CD14-positive monocyte (primary cell): Measurements from ENCODE around the gene OR52B6. TPM values are rescaled to one million over a fixed set of nuclear protein-coding genes. Genes with fewer than 3 reads are reported as not detected.

Experiments
- DNase-seq, 3 donors: peaks; one replicate each; pipeline ENCODE4 v3.0.0-alpha.2; 2011 to 2022
- H2AFZ ChIP-seq: 2 replicates; pipeline ENCODE4 v1.6.0; 2012; ENCODE audit warnings: mild to moderate bottlenecking, low read depth, low read length, inconsistent platforms; ENCODE audit not compliant: insufficient read depth, poor library complexity, severe bottlenecking
- H3K27ac ChIP-seq, 2 donors: 1 replicate in 1 of 2; 2 replicates in 1 of 2; pipeline ENCODE4 v1.5.1; 2012 to 2013; ENCODE audit warnings: low read length in 2 of 2, control low read depth in 1 of 2, inconsistent platforms in 1 of 2, low read depth in 1 of 2, mild to moderate bottlenecking in 1 of 2
- H3K27me3 ChIP-seq, 2 donors: one replicate each; pipeline versions ENCODE4 v1.6.0 to v1.6.1; 2011 to 2013; ENCODE audit warnings: low read length in 2 of 2; ENCODE audit not compliant: control insufficient read depth in 2 of 2, insufficient read depth in 2 of 2
- H3K36me3 ChIP-seq, 2 donors: replicated peaks in 1 of 2; 1 replicate in 1 of 2; 2 replicates in 1 of 2; pipeline versions ENCODE4 v1.5.1 to v1.6.1; 2012 to 2013; ENCODE audit warnings: low read length in 2 of 2, control low read depth in 1 of 2, inconsistent platforms in 1 of 2, mild to moderate bottlenecking in 1 of 2; ENCODE audit not compliant: insufficient read depth in 2 of 2, control insufficient read depth in 1 of 2
- H3K4me1 ChIP-seq, 2 donors: 1 replicate in 1 of 2; 2 replicates in 1 of 2; pipeline versions ENCODE4 v1.5.1 to v1.6.1; 2012 to 2013; ENCODE audit warnings: low read length in 2 of 2, control low read depth in 1 of 2, inconsistent platforms in 1 of 2, mild to moderate bottlenecking in 1 of 2, moderate library complexity in 1 of 2; ENCODE audit not compliant: insufficient read depth in 2 of 2, control insufficient read depth in 1 of 2
- H3K4me2 ChIP-seq: replicated peaks from 2 replicates; pipeline ENCODE3; 2012; ENCODE audit warnings: low read length, moderate library complexity, mild to moderate bottlenecking; ENCODE audit not compliant: poor library complexity, severe bottlenecking; ENCODE audit errors: extremely low read depth
- H3K4me3 ChIP-seq, 3 experiments: fragments of 200-600 bp in 1 of 3; sonication (generic) in 1 of 3; replicated peaks in 1 of 3; 1 replicate in 2 of 3; 2 replicates in 1 of 3; pipeline ENCODE4 v1.5.1; 2011 to 2013; ENCODE audit warnings: low read length in 3 of 3, mild to moderate bottlenecking in 3 of 3, control low read depth in 2 of 3, low read depth in 2 of 3, inconsistent platforms in 1 of 3, moderate library complexity in 1 of 3
- H3K79me2 ChIP-seq: 2 replicates; pipeline ENCODE4 v1.6.0; 2012; ENCODE audit warnings: mild to moderate bottlenecking, control low read depth, inconsistent platforms, low read length, moderate library complexity; ENCODE audit not compliant: insufficient read depth
- H3K9ac ChIP-seq: 2 replicates; pipeline ENCODE4 v1.6.0; 2017; ENCODE audit warnings: low read length, mild to moderate bottlenecking; ENCODE audit not compliant: insufficient read depth, poor library complexity, severe bottlenecking
- H3K9me3 ChIP-seq, 2 donors: replicated peaks in 1 of 2; 1 replicate in 1 of 2; 2 replicates in 1 of 2; pipeline versions ENCODE4 v1.5.1 to v1.6.1; 2012 to 2013; ENCODE audit warnings: low read length in 2 of 2, control low read depth in 1 of 2; ENCODE audit not compliant: control insufficient read depth in 1 of 2, insufficient read depth in 1 of 2
- H4K20me1 ChIP-seq: 2 replicates; pipeline ENCODE4 v1.6.0; 2012; ENCODE audit warnings: mild to moderate bottlenecking, low read length, control low read depth, moderate library complexity; ENCODE audit not compliant: insufficient read depth
- H3K27ac Mint-ChIP-seq, 7 donors: one replicate each; pipeline ENCODE4 v1.8.0; 2020; ENCODE audit warnings: mild to moderate bottlenecking in 7 of 7, mixed read lengths in 7 of 7, moderate library complexity in 6 of 7, inconsistent platforms in 2 of 7
- H3K27me3 Mint-ChIP-seq, 3 donors: one replicate each; pipeline ENCODE4 v1.8.0; 2021 to 2022; ENCODE audit warnings: low read depth in 3 of 3, mild to moderate bottlenecking in 3 of 3, mixed read lengths in 3 of 3, moderate library complexity in 3 of 3, inconsistent platforms in 1 of 3
- H3K36me3 Mint-ChIP-seq, 2 donors: one replicate each; pipeline ENCODE4 v1.8.0; 2020; ENCODE audit warnings: mixed read lengths in 2 of 2, inconsistent platforms in 1 of 2, mild to moderate bottlenecking in 1 of 2
- H3K4me1 Mint-ChIP-seq: one replicate; pipeline ENCODE4 v1.8.0; 2020; ENCODE audit warnings: mild to moderate bottlenecking, mixed read lengths
- H3K4me3 Mint-ChIP-seq, 2 donors: one replicate each; pipeline ENCODE4 v1.8.0; 2020; ENCODE audit warnings: mild to moderate bottlenecking in 2 of 2, mixed read lengths in 2 of 2, moderate library complexity in 1 of 2
- H3K9me3 Mint-ChIP-seq, 7 donors: one replicate each; pipeline ENCODE4 v1.8.0; 2020 to 2022; ENCODE audit warnings: mixed read lengths in 7 of 7, mild to moderate bottlenecking in 6 of 7, moderate library complexity in 6 of 7, inconsistent platforms in 2 of 7
- WGBS: methylation state at CpG from one replicate; pipeline ENCODE4 v1.1.5; 2013; ENCODE audit warnings: missing lambda C conversion rate; ENCODE audit not compliant: insufficient coverage; 5-methylcytosine and 5-hydroxymethylcytosine counted together
- intact Hi-C, 2 donors: fragments of 100-400 bp; cut with micrococcal nuclease; formaldehyde crosslinking; loops; one replicate each; pipeline versions ENCODE4 v1.15.0 to v1.15.1; 2023
- polyA plus RNA-seq, 3 donors: library from polyadenylated mRNA; depleted of rRNA in 1 of 3; unstranded in 2 of 3; stranded (reverse) in 1 of 3; fragments of 300-500 nt in 2 of 3; fragments of >200 nt in 1 of 3; fragmentation: Illumina TruSeq in 2 of 3; gene quantifications; 1 replicate in 2 of 3; 2 replicates in 1 of 3; pipeline ENCODE4 v1.2.3, GENCODE V29; 2012 to 2021
- TF ChIP-seq, protein P1 (sequence below): fragments of 200-600 bp; IDR thresholded peaks from one replicate; pipeline ENCODE4 v1.8.0; 2022; ENCODE audit warnings: antibody characterized with exemption, mild to moderate bottlenecking

OR52B6 gene
- polyA plus RNA-seq, 3 donors: not detected

GRCh38 chr11:5564259-5565019 is 16.2 kb upstream of the OR52B6 start:
- Mint-ChIP-seq H3K9me3 (peaks cover 2 to 12% (median 7%) of the 10 kb centered on the region in 7 donors), H3K27ac (no peak overlapping the region), H3K27me3 (peaks cover 0 to 5% (median 2%) of the 10 kb centered on the region in 3 donors), H3K36me3 (no peaks in the 10 kb centered on the region), H3K4me3 (no peak overlapping the region), H3K4me1 (peaks cover 2% of the 10 kb centered on the region)
- H3K36me3 ChIP-seq: no peaks in the 10 kb centered on the region
- no peaks in the 10 kb centered on the region for H4K20me1 ChIP-seq
- H3K27me3 ChIP-seq: no peaks in the 10 kb centered on the region
- H3K9ac ChIP-seq: no peak overlapping the region
- no peaks in the 10 kb centered on the region for H3K79me2 ChIP-seq
- no CpG with 5 or more reads among the region's 1 CpG for WGBS
- no peak overlapping the region for H3K4me2 ChIP-seq
- DNase-seq: no peak
- H3K4me3 ChIP-seq: no peak overlapping the region
- H3K4me1 ChIP-seq: no peaks in the 10 kb centered on the region
- TF ChIP-seq, protein P1, sequence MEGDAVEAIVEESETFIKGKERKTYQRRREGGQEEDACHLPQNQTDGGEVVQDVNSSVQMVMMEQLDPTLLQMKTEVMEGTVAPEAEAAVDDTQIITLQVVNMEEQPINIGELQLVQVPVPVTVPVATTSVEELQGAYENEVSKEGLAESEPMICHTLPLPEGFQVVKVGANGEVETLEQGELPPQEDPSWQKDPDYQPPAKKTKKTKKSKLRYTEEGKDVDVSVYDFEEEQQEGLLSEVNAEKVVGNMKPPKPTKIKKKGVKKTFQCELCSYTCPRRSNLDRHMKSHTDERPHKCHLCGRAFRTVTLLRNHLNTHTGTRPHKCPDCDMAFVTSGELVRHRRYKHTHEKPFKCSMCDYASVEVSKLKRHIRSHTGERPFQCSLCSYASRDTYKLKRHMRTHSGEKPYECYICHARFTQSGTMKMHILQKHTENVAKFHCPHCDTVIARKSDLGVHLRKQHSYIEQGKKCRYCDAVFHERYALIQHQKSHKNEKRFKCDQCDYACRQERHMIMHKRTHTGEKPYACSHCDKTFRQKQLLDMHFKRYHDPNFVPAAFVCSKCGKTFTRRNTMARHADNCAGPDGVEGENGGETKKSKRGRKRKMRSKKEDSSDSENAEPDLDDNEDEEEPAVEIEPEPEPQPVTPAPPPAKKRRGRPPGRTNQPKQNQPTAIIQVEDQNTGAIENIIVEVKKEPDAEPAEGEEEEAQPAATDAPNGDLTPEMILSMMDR: no peak
- no peak overlapping the region for H2AFZ ChIP-seq
- H3K27ac ChIP-seq: no peak overlapping the region
- intact Hi-C loops: no loop called here
- H3K9me3 ChIP-seq: peaks cover 0 to 3% of the 10 kb centered on the region in 2 donors

GRCh38 chr11:5574654-5575053 is 6.0 kb upstream of the OR52B6 start:
- Mint-ChIP-seq H3K36me3 (no peaks in the 10 kb centered on the region), H3K4me3 (no peak overlapping the region), H3K9me3 (peaks cover 0 to 8% (median 2%) of the 10 kb centered on the region in 7 donors), H3K27me3 (no peaks in the 10 kb centered on the region), H3K27ac (no peak overlapping the region), H3K4me1 (no peaks in the 10 kb centered on the region)
- Histone ChIP-seq H2AFZ (no peak overlapping the region), H3K9me3 (no peaks in the 10 kb centered on the region), H3K4me1 (no peaks in the 10 kb centered on the region), H3K4me3 (no peak overlapping the region), H3K36me3 (no peaks in the 10 kb centered on the region), H3K9ac (no peak overlapping the region), H4K20me1 (no peaks in the 10 kb centered on the region), H3K4me2 (no peak overlapping the region), H3K27ac (no peak overlapping the region), H3K27me3 (no peaks in the 10 kb centered on the region), H3K79me2 (no peaks in the 10 kb centered on the region)
- intact Hi-C loops: no loop called here
- 100% methylated on average over 1 of the region's 2 CpGs for WGBS
- DNase-seq: no peak
- TF ChIP-seq, protein P1: no peak
